GM12875 (cell line): ENCODE results near the gene MTHFD1L.

Experiments used
- H3K4me3 ChIP-seq: one replicate; pipeline ENCODE4 v1.5.1; 2011; ENCODE audit warnings: low read depth, low read length, control low read depth
- TF ChIP-seq, protein P1 (sequence below): IDR thresholded peaks from 2 replicates; pipeline ENCODE4 v1.5.1; 2011; ENCODE audit warnings: low read depth, mild to moderate bottlenecking, control low read depth, inconsistent platforms, low read length, moderate library complexity, borderline replicate concordance; ENCODE audit not compliant: insufficient read depth

MTHFD1L gene

DNA sequence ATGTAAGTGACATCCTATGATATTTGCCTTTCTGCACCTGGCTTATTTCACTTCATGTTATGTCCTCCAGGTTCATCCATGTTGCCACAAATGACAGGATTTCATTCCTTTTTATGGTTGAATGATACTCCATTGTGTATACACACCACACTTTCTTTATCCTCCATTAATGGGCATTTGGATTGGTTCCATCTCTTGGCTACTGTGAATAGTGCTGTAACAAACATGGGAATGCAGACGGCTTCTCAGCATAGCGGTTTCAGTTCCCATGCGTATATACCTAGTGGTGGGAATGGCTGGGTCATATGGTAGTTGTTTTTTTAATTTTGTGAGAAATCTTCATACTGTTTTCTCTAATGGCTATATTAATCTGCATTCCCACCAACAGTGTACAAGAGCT, 14.8 kb downstream of the MTHFD1L start:
- TF ChIP-seq, protein P1, sequence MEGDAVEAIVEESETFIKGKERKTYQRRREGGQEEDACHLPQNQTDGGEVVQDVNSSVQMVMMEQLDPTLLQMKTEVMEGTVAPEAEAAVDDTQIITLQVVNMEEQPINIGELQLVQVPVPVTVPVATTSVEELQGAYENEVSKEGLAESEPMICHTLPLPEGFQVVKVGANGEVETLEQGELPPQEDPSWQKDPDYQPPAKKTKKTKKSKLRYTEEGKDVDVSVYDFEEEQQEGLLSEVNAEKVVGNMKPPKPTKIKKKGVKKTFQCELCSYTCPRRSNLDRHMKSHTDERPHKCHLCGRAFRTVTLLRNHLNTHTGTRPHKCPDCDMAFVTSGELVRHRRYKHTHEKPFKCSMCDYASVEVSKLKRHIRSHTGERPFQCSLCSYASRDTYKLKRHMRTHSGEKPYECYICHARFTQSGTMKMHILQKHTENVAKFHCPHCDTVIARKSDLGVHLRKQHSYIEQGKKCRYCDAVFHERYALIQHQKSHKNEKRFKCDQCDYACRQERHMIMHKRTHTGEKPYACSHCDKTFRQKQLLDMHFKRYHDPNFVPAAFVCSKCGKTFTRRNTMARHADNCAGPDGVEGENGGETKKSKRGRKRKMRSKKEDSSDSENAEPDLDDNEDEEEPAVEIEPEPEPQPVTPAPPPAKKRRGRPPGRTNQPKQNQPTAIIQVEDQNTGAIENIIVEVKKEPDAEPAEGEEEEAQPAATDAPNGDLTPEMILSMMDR: no peak
- H3K4me3 ChIP-seq: no peak overlapping the region

DNA sequence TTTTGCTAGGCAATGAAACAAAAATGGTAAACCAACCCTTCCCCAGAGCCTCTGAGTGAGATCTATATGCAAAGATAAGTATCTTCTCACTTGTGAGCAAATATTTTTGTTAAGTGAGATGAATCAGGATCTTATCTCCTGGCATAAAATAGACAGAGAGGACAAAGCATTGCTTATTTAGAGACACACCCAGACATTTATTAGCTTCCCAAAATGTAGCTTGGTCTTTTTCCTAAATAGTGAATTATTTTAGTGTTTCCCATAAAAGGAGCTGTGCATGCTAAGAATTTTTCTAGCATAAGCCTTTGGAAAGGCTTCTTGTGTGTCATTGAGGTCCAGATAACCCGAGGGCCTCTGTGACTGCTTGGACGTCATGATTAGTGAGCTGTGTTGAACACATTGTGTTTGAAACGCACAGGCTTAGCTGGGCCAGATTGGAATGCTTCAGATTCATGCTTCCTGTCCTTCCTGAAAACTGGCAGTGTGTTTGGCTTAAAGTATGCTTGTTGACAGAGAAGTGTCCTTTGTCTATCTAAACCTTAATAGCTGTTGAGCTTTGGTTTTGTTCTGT, 16.5 kb downstream of the MTHFD1L start:
- TF ChIP-seq, protein P1: no peak
- no peak overlapping the region for H3K4me3 ChIP-seq

DNA sequence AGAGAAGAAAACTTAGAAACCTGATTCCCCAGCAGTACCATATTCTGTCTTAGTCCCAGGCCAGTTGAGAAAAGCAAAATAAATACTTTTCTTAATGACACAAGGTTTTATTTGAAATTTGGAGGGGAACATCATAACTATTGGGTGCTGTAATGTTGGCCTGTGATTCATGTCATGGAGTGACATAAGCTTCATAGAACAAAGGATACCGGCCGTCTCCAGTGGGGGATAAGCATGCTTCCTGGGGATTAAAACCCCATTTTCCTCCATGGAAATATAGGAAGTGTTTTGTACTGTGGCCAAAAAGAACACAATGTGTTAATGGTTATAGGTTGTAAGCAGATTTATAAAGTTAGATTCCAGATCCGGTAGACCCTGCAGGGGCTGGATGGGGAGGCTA, 18.0 kb downstream of the MTHFD1L start:
- TF ChIP-seq, protein P1: no peak

DNA sequence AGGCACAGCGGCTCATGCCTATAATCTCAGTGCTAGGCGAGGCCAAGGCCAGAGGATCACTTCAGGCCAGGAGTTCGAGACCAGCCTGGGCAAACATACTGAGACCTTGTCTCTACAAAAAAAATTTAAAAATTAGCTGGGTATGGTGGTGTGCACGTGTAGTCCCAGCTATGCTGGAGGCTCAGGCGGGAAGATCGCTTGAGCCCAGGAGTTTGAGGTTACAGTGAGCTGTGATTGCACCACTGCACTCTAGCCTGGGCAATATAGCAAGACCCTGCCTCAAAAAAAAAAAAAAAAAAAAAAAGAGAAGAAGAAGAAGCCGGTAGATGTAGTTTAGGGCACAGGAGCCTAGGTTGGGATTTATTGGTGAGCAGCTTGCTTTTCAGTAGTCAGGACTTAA, 20.7 kb downstream of the MTHFD1L start:
- TF ChIP-seq, protein P1: no peak
- no peak overlapping the region for H3K4me3 ChIP-seq

More for the DNA sequence above, 18.0 kb downstream of the MTHFD1L start:
- H3K4me3 ChIP-seq: no peak overlapping the region

DNA sequence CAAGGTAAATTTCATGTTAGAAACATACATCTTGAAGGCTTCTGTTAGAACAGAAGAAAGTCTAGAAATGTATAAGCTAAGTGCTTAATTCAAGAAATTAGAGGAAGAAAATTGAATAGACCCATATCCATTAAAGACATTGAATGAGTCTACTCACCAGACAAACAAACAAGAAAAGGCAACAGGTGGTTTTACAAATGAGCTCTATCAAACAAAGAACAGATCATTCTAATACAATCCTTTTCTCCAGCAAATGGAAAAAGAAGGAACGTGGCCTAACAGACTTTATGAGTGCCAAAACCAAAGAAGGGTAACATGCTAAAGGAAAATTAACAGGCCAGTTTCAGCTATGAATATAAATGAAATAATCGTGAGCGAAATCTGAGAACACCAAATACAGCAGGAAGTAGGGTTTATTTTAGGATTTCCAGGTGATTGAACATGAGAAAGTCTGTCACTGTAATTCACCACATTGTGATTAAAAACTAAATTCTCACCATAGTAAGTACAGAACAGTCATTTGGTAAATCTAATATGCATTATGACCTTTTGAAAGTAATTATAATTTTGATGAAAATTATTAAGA, 22.6 kb downstream of the MTHFD1L start:
- TF ChIP-seq, protein P1: no peak
- no peak overlapping the region for H3K4me3 ChIP-seq

DNA sequence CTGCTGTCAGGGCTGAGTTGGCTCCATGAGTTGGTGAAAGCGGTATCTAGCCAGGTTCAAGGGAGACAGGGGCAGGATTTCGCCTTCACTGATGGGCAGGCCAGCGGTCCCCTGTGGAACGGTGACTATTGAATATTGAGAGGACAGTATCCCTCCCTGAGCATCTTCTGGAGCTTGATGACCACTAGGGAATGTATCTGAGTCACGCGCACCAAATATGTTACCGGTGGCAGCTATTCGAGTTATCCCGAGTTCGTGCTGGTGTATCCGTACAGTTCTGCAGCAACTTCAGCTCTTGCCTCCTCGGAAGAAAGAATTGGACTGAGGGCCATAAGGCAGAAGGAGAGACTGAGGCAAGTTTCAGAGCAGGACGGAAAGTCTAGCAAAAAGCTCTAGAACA, 24.8 kb downstream of the MTHFD1L start:
- no peak overlapping the region for H3K4me3 ChIP-seq
- TF ChIP-seq, protein P1: no peak

DNA sequence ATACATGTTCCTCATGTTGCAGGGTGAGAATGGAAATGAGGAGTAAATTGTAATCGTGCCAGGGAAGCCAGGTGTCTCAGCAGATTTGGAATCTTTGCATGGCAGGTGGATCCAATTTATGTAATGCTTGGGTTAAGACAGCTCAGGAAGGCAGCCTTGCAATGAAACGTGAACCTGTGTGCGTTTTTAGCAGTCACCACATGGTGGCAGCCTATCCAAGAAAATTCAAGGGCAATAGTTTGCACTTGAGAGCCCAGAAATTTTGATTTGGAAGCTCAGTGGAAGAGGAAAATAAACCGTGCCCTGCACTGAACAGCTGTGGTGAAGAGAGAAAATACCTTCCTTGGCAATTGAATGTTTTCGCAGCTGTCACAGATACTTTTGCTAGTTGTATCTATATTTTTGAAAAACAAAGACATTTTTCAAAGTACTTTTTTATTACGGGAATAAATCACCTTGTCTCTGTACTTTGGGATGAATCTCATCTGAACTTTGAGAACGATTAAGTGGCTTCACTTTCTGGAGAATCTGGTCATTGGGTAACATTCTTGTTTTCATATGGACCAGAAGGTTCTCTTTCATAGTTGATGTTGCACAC, 26.5 kb downstream of the MTHFD1L start:
- TF ChIP-seq, protein P1: peak; percentile 76
- no peak overlapping the region for H3K4me3 ChIP-seq
